Measurements from ENCODE around the gene SMURF2.
"Not testable (repeated sequence)": the region's sequence is repeated elsewhere in the genome, so short reads cannot be mapped to it uniquely, and the experiment has no call there.

Gene SMURF2

DNA sequence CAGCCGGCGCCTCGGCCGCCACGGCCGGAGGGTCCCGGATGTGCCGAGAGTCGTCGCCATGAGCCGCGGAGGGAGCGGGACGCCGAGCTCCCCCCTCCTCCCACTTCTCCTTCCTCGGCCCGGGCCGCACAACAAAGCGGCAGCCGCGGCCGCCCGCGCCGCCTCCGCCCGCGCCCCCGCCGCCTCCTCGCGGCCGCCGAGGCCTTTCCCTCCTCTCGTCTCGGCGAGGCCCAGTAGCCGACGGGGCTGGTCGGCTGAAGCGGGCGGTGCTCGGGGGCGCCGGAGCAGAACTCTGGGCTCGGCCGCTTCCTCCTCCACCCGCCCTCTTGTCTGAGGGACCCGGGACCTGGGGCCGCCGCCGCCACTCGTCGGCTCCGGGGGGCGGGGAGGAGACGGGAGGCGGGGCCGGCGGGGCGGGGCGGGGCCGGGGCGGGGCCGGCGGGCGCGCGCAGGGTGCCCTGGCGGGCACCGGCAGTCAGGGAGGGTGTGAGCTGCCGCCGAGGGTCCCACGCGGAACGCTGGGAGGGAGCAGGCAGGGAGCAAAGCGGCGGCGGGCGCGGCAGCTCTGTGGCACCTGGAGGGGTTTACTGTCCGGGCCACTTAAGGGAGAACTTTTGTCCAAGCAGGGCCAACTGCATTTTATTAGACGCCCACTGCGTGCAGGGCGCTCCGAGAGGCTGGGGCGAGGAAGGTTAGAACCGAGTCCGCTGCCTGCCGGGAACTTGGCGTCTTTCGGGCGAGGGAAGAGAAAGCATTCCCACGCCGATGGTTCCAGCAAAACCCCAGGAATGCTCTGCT is at the start of gene SMURF2:
TSS of gene SMURF2 (minus strand) at position 332 of the 798 bp plus-strand sequence. CDS start 427 bp downstream, outside the sequence.
- DNase-seq: peak; percentile 90

DNA sequence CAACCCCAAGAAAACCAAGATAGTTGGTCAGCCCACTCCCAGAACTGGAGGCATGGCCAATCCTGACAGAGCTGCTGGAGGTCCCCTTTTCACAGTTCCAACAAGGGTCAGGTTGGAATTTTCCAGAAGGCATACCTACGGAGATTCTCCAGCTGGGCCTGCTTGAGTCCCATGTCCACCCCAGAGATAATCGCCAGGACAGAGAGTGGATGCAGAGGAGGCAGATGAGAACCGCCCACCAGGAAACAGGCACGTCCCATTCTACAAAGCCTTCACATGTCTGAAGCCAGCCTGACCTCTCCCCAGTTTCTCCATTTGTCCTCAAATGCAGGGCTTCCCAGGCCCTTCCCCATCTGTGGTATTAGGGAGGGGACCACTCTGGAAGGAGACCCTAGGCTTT is 47.4 kb upstream of the SMURF2 start:
- DNase-seq: no peak

DNA sequence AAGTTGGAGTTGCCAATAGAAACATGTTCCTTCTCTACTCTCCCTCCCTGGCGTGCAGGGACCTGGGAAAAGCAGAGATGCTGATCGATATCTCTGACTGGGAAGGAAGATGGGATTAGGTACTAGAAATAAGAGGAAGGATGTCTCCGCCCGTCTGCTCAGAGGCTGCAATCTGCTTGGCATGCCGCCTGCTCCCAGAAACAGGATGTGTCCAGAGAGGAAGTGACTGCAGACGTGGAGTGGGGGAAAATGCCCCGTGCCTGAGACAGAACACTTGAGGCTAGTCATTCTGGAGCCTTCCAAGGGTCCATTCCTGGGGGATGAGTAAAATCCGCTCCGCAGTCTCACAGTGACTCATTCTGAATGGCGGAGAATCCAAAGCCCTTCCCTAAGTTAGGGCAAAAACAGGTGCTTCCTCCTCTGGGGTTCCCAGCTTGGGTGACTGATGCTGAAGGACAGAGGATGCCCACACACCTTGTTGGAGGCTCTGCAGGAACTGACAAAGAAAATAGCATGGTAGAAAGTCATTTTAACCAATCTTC is 45.0 kb upstream of the SMURF2 start:
- DNase-seq: peak; percentile 74

DNA sequence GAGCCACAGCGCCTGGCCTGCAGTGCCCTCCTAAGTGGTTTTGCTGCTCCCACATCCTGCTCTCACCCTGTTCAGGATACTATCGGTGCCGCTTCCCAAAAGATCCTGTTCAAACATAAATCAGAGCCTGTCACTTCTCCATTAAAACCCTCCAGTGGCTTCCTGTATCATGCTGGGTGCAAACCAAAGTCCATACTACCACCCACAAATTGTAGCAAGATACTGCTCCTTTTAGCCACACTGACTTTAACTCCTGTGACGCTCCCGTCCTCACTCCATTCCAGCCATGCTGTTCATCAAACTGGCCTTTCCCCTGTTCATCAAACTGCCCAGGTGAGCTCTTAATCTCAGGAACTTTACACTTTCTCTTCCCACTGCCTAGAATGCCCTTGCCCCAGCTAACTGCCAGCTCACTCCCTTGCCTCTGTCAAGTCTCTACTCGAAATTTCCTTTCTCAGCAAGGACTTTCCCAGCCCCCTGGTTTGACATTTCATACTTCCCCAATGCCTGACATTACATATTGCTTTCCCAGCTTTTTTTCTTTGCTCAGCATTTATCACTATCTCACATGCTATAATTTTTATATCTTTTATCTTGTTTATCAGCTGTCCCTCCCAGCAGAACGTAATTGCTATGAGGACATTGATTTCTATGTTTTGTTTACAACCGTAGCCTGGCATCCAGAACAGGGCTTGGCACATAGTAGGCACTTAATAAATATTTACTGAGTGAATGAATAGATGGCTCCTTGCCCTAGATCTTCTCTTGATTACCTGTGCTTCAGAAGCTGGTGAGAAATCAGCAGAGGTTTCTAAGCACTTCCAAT is 44.3 kb upstream of the SMURF2 start:
- peak; percentile 69 for DNase-seq

DNA sequence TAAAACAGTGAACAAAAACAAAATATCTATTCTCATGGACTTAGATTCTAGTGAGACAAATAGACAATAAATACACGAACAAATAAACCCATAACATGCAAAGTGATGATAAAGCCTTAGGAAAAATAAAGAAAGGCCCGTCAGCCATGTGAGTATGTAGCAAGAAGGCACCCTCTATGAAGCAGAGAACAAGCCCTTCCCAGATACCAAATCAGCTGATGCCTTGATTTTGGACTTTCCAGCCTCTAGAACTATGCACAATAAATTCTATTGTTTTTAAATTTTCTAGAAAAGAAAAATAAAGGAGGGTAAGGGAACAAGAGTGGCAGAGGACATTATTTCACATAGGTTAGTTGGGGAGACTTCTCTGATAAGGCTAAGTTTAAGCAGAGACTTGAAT is 40.7 kb upstream of the SMURF2 start:
- no peak for DNase-seq

DNA sequence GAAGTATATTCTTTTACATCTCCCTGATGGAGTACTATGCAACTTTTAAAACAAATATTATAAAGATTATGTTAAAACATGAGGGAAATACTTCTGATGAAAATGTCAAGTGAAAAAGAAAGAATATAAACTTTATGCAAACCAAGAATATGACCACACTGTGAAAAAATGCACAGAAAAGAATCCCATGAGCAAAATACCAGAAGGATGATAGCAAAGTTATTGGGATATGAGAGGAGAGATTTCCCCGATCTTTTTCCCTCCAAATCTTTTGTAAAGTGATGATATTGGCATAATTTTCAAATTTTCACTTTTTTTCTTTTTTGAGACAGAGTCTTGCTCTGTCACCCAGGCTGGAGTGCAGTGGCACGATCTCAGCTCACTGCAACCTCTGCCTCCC is 36.6 kb upstream of the SMURF2 start:
- no peak for DNase-seq

DNA sequence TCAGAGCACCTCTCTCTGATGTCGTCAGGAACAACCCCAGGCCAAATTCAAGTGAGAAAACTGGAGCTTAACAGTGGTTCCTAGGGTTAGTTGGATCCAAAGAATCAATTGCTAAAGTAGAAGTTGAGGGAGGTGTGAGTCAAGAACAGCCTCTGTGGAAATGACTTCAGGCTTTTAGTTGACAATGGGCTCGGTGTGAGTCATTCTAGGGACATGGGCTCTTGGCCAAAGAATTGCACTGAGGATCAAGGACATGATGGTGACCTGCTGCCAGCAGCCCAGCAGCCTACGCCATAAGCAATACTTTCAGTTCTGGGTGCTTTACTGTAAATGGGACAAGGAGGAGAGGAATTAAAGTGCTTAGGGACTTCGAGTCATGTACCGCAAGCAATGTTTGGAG is 32.1 kb upstream of the SMURF2 start:
- DNase-seq: peak; percentile 56

DNA sequence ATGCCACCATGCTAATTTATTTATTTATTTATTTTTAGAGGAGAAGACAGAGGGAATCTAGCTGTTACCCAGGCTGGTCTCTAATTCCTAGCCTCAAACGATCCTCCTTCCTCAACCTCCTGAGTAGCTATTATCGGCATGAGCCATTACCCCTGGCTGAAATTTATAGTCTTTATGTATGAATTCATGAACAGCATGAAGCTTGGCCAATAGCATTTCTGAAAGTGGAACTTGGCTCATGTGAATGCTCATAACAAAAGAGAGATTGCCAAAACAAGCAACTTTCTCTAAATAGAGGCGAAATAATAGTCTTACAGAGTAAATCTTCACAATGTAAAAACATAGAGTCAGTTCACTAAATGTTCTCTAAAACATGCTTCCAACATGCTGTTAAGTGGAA is 30.1 kb upstream of the SMURF2 start:
- no peak for DNase-seq

DNA sequence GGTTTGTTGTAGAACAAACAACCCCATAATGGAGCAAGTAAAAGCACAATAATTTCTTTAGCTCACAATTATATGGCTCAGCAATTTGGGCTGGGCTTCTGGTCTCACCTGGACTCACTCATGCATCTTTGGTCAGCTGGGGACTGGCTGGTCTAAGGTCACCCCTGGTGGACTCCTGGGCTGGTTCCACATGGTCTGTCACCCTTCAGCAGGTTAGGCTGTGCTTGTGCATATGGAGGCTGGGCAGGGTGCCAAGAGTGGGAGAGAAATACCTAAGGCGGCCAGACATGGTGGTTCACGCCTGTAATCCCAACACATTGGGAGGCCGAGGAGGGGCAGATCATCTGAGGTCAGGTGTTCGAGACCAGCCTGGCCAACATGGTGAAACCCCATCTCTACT is 27.0 kb upstream of the SMURF2 start:
- peak; percentile 58 for DNase-seq

DNA sequence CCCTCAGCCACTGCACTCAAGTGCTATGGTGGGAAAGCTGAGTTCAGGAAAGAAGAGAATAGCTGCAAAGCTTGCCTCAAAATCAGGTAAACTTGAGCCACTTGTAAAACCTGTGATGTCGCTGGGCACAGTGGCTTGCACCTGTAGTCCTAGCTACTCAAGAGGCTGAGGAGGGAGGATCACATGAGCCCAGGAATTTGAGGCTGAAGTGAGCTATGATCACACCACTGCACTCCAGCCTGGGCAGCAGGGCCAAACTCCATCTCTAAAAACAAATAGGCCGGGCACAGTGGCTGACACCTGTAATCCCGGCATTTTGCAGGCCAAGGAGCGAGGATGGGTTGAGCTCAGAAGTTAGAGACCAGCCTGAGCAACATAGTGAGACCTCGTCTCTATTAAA is 26.4 kb upstream of the SMURF2 start:
- DNase-seq: no peak

DNA sequence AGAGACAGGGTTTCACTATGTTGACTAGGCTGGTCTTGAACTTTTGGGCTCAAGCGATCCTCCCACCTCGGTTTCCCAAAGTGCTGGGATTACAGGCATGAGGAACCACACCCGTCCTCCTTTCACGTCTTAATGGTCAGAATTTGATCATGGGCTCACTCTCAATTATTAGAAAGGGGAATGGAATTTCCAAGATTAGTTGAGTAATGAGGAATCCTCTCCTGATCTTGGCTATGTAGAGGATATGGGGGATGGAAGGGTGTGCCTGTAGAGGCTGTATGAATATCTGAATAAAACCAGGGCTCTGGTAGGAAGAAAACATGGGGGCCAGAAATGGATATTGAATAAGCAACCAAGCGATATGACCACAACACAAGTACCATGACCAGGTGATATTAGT is 25.9 kb upstream of the SMURF2 start:
- DNase-seq: no peak

DNA sequence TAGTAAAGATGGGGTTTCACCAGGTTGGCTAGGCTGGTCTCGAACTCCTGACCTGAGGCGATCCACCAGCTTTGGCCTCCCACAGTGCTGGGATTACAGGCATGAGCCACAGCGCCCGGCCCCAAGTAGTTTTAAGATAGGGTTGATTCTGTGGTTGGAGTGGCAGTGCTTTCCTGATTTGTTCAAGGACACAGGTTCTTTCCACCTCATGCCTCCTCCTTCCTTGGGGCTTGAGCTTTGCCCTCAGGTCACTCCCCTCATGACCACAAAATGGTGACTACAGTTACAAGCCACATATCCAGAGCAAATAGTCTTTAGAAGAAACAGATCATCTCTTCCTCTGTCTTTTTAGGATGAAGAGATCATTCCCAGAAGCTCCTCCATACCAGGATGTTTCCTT is 25.3 kb upstream of the SMURF2 start:
- no peak for DNase-seq

DNA sequence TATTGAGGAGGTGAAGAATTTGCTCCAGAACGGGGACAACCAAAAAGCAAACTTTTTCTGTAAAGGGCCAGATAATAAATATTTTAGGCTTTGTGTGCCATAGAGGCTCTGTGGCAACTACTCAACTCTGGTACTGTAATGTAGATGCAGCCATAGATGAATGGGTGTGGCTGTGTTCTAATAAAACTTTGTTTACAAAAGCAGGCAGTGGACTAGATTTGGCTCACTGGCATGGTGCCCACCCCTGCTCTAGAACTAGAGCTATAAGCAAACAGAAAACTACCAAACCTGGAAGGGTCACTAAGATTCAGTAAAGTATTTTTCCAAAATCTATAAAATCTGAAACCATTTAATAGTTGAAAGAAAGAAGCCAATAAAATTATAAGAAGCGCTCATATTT is 24.6 kb upstream of the SMURF2 start:
- DNase-seq: peak; percentile 45

DNA sequence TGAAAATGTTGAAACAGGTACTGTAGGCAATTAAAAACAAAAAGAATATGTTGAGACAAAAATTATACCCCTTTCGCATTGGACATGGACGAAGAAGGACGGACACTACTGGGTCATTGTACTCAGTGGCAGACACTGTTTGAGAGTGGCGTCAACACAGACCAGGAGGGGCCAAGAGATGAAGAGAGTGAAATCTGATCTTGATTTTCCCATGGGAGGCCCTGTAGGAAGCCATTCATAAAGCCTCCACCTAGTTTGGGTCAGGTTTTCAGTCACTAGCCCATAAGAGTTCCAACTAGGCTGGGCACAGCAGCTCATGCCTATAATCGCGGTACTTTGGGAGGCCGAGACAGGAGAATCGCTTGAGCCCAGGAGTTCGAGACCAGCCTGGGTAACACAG is 23.6 kb upstream of the SMURF2 start:
- peak; percentile 82 for DNase-seq

DNA sequence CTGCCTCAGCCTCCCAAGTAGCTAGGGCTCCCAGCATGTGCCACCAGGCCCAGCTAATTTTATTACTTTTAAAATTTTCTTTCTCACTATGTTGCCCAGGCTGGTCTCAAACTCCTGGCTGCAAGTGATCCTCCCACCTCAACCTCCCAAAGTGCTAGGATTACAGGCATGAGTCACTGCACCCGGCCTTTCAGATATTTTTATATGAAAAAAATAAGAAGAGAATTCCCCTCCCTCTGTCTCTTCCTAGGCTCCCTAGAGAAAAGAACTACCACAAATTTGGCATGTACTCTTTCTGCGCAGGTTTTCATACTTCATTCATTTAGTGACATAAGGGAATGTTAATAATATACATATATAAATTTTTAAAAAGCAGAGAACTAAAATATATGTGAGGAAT is 21.7 kb upstream of the SMURF2 start:
- DNase-seq: no peak

DNA sequence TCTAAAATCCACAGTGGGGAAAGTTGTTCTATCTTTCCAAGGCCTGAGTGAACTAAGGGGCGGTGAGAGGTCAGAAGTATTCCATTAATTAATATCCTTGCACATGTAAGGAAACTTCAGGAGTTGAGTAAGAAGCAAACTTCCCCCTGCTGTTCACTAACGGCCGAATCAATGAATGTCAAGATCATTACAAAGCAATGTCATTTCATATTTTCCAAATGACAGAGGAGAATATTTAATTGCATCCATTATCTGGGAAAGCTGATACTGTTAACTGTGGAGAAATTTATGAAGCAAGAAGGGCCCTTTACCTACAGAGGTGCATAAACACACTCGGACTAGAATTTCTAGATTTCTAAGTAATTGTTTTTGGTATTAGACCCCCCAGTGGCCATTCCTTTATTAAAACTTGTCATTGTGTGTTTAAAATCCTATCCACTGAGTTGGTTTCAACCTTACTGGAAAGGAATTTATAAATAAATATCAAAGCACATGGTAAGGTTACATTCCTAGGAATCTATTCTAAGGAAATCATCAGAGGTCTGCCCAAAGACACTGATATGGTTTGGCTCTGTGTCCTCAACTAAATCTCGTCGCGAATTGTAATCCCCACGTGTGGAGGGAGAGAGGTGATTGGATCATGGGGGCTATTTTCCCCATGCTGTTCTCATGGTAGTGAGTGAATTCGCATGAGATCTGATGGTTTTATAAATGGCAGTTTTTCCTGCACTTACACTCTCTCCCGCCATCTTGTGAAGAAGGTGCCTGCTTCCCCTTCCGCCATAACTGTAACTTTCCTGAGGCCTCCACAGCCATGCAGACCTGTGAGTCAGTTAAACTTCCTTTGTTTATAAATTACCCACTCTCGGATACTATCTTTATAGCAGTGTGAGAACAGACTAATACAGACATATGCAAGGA is 20.4 kb upstream of the SMURF2 start:
- peak; percentile 10 for DNase-seq

DNA sequence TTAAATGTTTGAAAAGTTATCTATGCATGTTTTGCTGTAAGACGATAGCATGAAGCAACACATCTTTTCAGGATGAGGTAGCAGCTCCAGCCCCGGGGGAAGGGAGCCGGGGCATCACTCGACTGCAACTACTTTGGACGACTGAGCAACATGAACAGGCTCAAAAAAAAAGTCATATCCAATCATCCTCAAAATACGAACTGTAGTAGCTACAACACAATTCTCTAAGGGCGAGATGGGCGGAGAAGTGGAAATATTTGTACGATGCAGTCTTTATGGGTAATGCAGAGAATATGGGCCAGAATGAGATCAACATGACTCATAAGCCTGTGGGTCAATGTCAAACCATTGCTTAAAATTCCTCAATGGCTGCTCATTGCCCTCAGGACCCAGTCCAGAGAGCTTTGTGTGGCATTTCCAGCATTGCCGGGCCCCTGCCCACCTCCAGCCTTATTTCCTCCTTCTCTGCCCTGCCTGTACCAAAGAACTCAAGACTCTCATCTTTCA is 17.7 kb upstream of the SMURF2 start:
- no peak for DNase-seq

DNA sequence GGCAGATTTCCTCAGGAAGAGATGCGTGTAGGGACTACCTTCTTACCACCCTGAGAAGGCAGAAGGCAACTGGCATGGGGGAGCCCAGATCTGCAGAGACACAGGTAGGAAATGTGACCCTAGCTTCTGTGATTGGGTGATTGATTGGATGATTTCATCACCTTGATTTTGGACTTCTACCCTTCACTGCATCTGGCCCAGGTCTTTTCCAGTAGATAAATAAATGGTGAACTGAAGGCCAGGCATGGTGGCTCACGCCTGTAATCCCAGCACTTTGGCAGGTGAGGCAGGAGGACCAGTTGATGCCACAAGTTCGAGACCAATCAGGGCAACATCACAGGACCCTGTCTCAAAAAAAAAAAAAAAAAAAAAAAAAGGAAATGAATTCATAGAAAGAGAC is 14.7 kb upstream of the SMURF2 start:
- DNase-seq: no peak

DNA sequence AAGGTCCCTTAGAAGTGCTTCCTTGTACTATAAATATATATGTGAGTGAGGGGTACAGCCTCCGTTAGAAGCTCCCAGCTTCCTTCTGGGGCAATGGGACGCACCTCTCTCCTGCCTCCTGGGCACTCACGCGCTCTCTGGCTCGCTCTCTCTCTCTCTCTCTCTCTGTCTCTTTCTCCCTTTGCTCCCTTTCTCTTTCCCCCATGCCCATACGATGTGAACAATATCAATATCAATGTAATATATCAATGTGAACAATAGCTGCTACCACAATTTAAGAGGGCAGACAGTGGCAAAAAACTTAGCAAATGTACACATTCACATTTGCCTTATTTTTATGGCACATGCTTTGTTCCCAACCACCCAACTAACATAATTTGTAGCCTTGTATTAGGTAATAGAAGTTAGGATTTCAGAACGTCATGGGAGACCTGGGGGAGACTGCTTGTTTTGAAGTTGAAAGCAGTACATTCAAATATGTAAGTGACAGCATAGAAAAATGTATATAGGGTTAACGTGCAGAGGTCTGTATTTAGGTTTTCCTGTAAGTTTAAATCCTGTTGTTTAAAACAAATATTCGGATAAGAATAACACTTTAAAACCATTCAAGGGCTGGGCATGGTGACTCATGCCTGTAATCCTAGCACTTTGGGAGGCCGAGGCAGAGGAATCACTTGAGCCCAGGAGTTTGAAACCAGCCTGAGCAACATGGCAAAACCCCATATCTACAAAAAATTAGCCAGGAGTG is 8.9 kb upstream of the SMURF2 start:
- not testable (repeated sequence) for DNase-seq

DNA sequence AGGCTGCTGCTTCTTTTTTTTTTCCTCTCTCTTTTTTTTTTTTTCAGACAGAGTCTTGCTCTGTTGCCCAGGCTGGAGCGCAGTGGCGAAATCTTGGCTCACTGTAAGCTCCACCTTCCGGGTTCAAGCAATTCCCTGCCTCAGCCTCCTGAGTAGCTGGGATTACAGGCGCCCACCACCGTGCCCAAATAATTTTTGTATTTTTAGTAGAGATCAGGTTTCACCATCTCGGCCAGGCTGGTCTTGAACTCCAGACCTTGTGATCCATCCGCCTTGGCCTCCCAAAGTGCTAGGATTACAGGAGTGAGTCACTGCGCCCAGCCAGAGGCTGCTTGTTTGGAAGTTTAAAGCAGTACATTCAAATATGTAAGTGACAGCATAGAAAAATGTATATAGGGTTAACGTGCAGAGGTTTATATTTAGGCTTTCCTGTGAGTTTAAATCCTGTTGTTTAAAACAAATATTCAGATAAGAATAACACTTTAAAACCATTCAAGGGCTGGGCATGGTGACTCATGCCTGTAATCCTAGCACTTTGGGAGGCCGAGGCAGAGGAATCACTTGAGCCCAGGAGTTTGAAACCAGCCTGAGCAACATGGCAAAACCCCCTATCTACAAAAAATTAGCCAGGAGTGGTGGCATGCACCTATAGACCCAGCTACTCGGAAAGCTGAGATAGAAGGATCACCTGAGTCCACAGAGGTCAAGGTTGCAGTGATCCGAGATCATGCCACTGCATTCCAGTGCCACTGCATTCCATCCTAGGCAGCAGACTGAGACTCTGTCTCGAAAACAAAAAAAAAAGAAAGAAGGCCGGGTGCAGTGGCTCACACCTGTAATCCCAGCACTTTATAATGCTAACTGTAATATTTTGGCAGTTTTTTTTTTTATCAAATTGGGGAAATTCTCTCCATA is 6.0 kb upstream of the SMURF2 start:
- DNase-seq: not testable (repeated sequence)

All from NCI-H69 (cell line).